B cell (primary cell): ENCODE results near the gene NDUFV2. TPM values are rescaled to one million over a fixed set of nuclear protein-coding genes. Genes with fewer than 3 reads are reported as not detected.

Experiments used
- ATAC-seq: fragments of 200-7000 bp; cut with Tn5 transposase; one replicate; pipeline ENCODE4 v1.10.0; 2021; ENCODE audit warnings: low read depth, mild to moderate bottlenecking, moderate number of reproducible peaks, moderate library complexity
- CTCF ChIA-PET: fragments of 350-600 bp; sonication (Branson Sonifier 250); formaldehyde crosslinking; loops from one replicate; lab custom pipeline; 2021; ENCODE audit warnings: antibody characterized with exemption, inconsistent platforms; lab: Charles Lee
- POLR2A ChIA-PET: fragments of 350-600 bp; sonication (Branson Sonifier 250); formaldehyde crosslinking; loops from one replicate; lab custom pipeline; 2021; ENCODE audit warnings: antibody characterized with exemption; lab: Charles Lee
- DNase-seq: peaks from one replicate; pipeline ENCODE4 v3.0.0; 2013
- H2AFZ ChIP-seq: 2 replicates; pipeline ENCODE4 v1.6.1; 2012; ENCODE audit warnings: mild to moderate bottlenecking, low read depth, low read length; ENCODE audit not compliant: insufficient read depth, poor library complexity, severe bottlenecking
- H3K27ac ChIP-seq, 2 donors: 1 replicate in 1 of 2; 2 replicates in 1 of 2; pipeline ENCODE4 v1.5.1; 2012 to 2013; ENCODE audit warnings: low read length in 2 of 2, mild to moderate bottlenecking in 2 of 2, moderate library complexity in 1 of 2
- H3K27me3 ChIP-seq, 4 experiments: fragments of 200-600 bp in 1 of 4; sonication (generic) in 1 of 4; replicated peaks in 1 of 4; 1 replicate in 2 of 4; 2 replicates in 2 of 4; pipeline versions ENCODE4 v1.6.1 to v1.7.0; 2013 to 2016; ENCODE audit warnings: low read length in 3 of 4, mild to moderate bottlenecking in 2 of 4, mixed read lengths in 1 of 4, moderate library complexity in 1 of 4; ENCODE audit not compliant: insufficient read depth in 4 of 4, control insufficient read depth in 3 of 4; ENCODE audit errors: control extremely low read depth in 1 of 4
- H3K36me3 ChIP-seq, 2 experiments: replicated peaks in 1 of 2; 1 replicate in 1 of 2; 2 replicates in 1 of 2; pipeline versions ENCODE4 v1.6.1 to v1.7.1; 2013; ENCODE audit warnings: low read length in 1 of 2; ENCODE audit not compliant: insufficient read depth in 2 of 2, control insufficient read depth in 1 of 2; ENCODE audit errors: control extremely low read depth in 1 of 2, extremely low read depth in 1 of 2
- H3K4me1 ChIP-seq, 2 donors: fragments of 200-600 bp in 1 of 2; sonication (generic) in 1 of 2; 1 replicate in 1 of 2; 2 replicates in 1 of 2; pipeline versions ENCODE4 v1.5.1 to v1.6.1; 2013 to 2017; ENCODE audit warnings: low read length in 2 of 2; ENCODE audit not compliant: control insufficient read depth in 2 of 2, insufficient read depth in 2 of 2
- H3K4me2 ChIP-seq: replicated peaks from 2 replicates; pipeline ENCODE3; 2012; ENCODE audit warnings: mild to moderate bottlenecking, low read depth, low read length; ENCODE audit not compliant: poor library complexity, severe bottlenecking
- H3K4me3 ChIP-seq, 5 experiments: fragments of 200-600 bp in 1 of 5; sonication (generic) in 1 of 5; 1 replicate in 3 of 5; 2 replicates in 2 of 5; pipeline versions ENCODE4 v1.5.1 to v1.7.0; 2011 to 2016; ENCODE audit warnings: low read length in 4 of 5, mild to moderate bottlenecking in 4 of 5, low read depth in 2 of 5, control low read depth in 1 of 5, moderate library complexity in 1 of 5; ENCODE audit not compliant: insufficient read depth in 1 of 5; ENCODE audit errors: control extremely low read depth in 1 of 5, extremely low read depth in 1 of 5
- H3K79me2 ChIP-seq: fragments of 200-600 bp; sonication (generic); one replicate; pipeline ENCODE4 v1.6.0; 2016; ENCODE audit warnings: low read length; ENCODE audit not compliant: control insufficient read depth, insufficient read depth
- H3K9ac ChIP-seq: fragments of 200-600 bp; sonication (generic); 2 replicates; pipeline ENCODE4 v1.6.1; 2017; ENCODE audit warnings: mild to moderate bottlenecking, low read length, moderate library complexity
- H3K9me3 ChIP-seq, 3 donors: one replicate each; pipeline versions ENCODE4 v1.6.1 to v1.7.1; 2013; ENCODE audit warnings: low read length in 2 of 3; ENCODE audit not compliant: control insufficient read depth in 2 of 3, insufficient read depth in 1 of 3; ENCODE audit errors: control extremely low read depth in 1 of 3
- H4K20me1 ChIP-seq: 2 replicates; pipeline ENCODE4 v1.6.0; 2012; ENCODE audit warnings: mild to moderate bottlenecking, low read length; ENCODE audit not compliant: insufficient read depth, control insufficient read depth, poor library complexity, severe bottlenecking
- H3K27ac Mint-ChIP-seq: one replicate; pipeline ENCODE4 v1.8.0; 2021; ENCODE audit warnings: mixed read lengths
- H3K27me3 Mint-ChIP-seq: one replicate; pipeline ENCODE4 v1.8.0; 2021; ENCODE audit warnings: mixed read lengths
- H3K4me1 Mint-ChIP-seq: one replicate; pipeline ENCODE4 v1.8.0; 2021; ENCODE audit warnings: mixed read lengths
- H3K4me3 Mint-ChIP-seq: one replicate; pipeline ENCODE4 v1.8.0; 2021; ENCODE audit warnings: mixed read lengths
- H3K9me3 Mint-ChIP-seq: one replicate; pipeline ENCODE4 v1.8.0; 2022; ENCODE audit warnings: mixed read lengths; ENCODE audit not compliant: insufficient read depth
- CTCF ChIP-seq: fragments of 200-600 bp; IDR thresholded peaks from one replicate; pipeline ENCODE4 v1.8.0; 2022; ENCODE audit warnings: antibody characterized with exemption, mild to moderate bottlenecking
- EZH2 ChIP-seq: IDR thresholded peaks from 2 replicates; pipeline ENCODE4 v1.6.1; 2012; ENCODE audit warnings: borderline replicate concordance, low read depth, mild to moderate bottlenecking, moderate library complexity, low read length; ENCODE audit not compliant: insufficient read depth, poor library complexity, severe bottlenecking
- WGBS: methylation state at CpG from one replicate; pipeline ENCODE4 v1.1.5; 2013; ENCODE audit warnings: missing lambda C conversion rate; ENCODE audit not compliant: insufficient coverage; 5-methylcytosine and 5-hydroxymethylcytosine counted together
- intact Hi-C: fragments of 100-400 bp; cut with micrococcal nuclease; formaldehyde crosslinking; loops from one replicate; pipeline ENCODE4 v1.10.0; 2022
- polyA plus RNA-seq: library from polyadenylated mRNA; depleted of rRNA; stranded (reverse); fragments of >200 nt; gene quantifications from 2 replicates; pipeline ENCODE4 v1.2.3, GENCODE V29; 2012
- total RNA-seq, 2 donors: library from RNA; stranded (reverse); fragments of 120-200 nt in 1 of 2; gene quantifications; 1 replicate in 1 of 2; 2 replicates in 1 of 2; pipeline versions ENCODE4 v1.2.3 to v1.2.4, GENCODE V29; 2013 to 2022

Gene NDUFV2
- total and polyA plus RNA-seq, 2 donors (not counting 1 experiment from before 2014, with no cell fraction given), result 44.4 to 137 TPM

- Mint-ChIP-seq H3K4me1 (peaks cover 79% of the 10 kb centered on the region), H3K27me3 (no peaks in the 10 kb centered on the region), H3K9me3 (no peaks in the 10 kb centered on the region), H3K4me3 (peak overlapping the region; percentile 37), H3K27ac (no peak overlapping the region)
- ChIA-PET CTCF (interaction anchor here (0.9 to 4.0 kb wide), 10 partner anchors 10 to 496 kb away, joined by 3 to 24 read pairs (median 4); no protein-coding TSS in a partner anchor), POLR2A (interaction anchor here (1.5 kb wide), 1 partner anchor 13 kb away, joined by 8 read pairs; no protein-coding TSS in a partner anchor)
- Histone ChIP-seq H3K4me2 (peak overlapping the region; percentile 36), H3K27me3 (no peaks in the 10 kb centered on the region), H3K9ac (no peak overlapping the region), H2AFZ (no peak overlapping the region), H4K20me1 (peaks cover 55% of the 10 kb centered on the region), H3K36me3 (peaks cover 0 to 6% of the 10 kb centered on the region in 2 experiments), H3K9me3 (no peaks in the 10 kb centered on the region), H3K4me1 (peaks cover 51 to 57% of the 10 kb centered on the region in 2 donors), H3K79me2 (peaks cover 100% of the 10 kb centered on the region), H3K27ac (no peak overlapping the region), H3K4me3 (no peak overlapping the region)
- TF ChIP-seq CTCF (no peak), EZH2 (no peak)
- intact Hi-C loops, result no loop called here
- DNase-seq, result peak; percentile 47
- no CpG with 5 or more reads among the region's 5 CpGs for WGBS
- peak; percentile 32 for ATAC-seq
These were observed 47.6 kb downstream of the NDUFV2 start for GRCh38 chr18:9150121-9150520.

GRCh38 chr18:9153256-9153655 lies 50.8 kb downstream of the NDUFV2 start:
- TF ChIP-seq EZH2, result no peak
- POLR2A ChIA-PET, result no interaction called here
- H3K4me1 Mint-ChIP-seq, result peaks cover 74% of the 10 kb centered on the region
- intact Hi-C loops, result no loop called here
- Histone ChIP-seq H3K27ac (no peak overlapping the region), H3K4me3 (no peak overlapping the region), H3K79me2 (peaks cover 100% of the 10 kb centered on the region), H3K4me1 (peaks cover 24 to 40% of the 10 kb centered on the region in 2 donors), H3K9me3 (no peaks in the 10 kb centered on the region), H4K20me1 (peaks cover 79% of the 10 kb centered on the region), H3K9ac (no peak overlapping the region), H3K4me2 (no peak overlapping the region), H2AFZ (no peak overlapping the region), H3K36me3 (peaks cover 0 to 3% of the 10 kb centered on the region in 2 experiments), H3K27me3 (no peaks in the 10 kb centered on the region)
- H3K4me3 Mint-ChIP-seq, result no peak overlapping the region
- CTCF ChIA-PET, result interaction anchor here (1.4 kb wide), 1 partner anchor 80 kb away, joined by 5 read pairs; no protein-coding TSS in a partner anchor
- H3K27ac Mint-ChIP-seq, result no peak overlapping the region
- H3K9me3 Mint-ChIP-seq, result no peaks in the 10 kb centered on the region
- no CpG with 5 or more reads among the region's 1 CpG for WGBS
- H3K27me3 Mint-ChIP-seq, result no peaks in the 10 kb centered on the region
- ATAC-seq (no peak), DNase-seq (no peak)
